NT2/D1 (cell line): ENCODE measurements around the gene ESAM.
A peak's percentile ranks its signal among the peaks of the same experiment; 100 is the strongest.

ENCODE experiments used
- DNase-seq: peaks from one replicate; pipeline ENCODE4 v3.0.0-alpha.2; 2011; ENCODE audit warnings: low read depth, low spot score
- H3K27me3 ChIP-seq: 2 replicates; pipeline ENCODE4 v1.6.0; 2011; ENCODE audit warnings: mild to moderate bottlenecking; ENCODE audit not compliant: insufficient read length, insufficient read depth
- H3K36me3 ChIP-seq: 2 replicates; pipeline ENCODE4 v1.6.1; 2011; ENCODE audit warnings: mild to moderate bottlenecking, low read length, mixed read lengths; ENCODE audit not compliant: insufficient read depth, insufficient read length
- H3K4me1 ChIP-seq: 2 replicates; pipeline ENCODE4 v1.5.1; 2011; ENCODE audit not compliant: insufficient read depth, insufficient read length
- H3K4me3 ChIP-seq: 2 replicates; pipeline ENCODE4 v1.5.1; 2011; ENCODE audit warnings: low read depth; ENCODE audit not compliant: insufficient read length
- H3K9ac ChIP-seq: 2 replicates; pipeline ENCODE4 v1.6.0; 2011; ENCODE audit warnings: low read depth; ENCODE audit not compliant: insufficient read length
- H3K9me3 ChIP-seq: 2 replicates; pipeline ENCODE4 v1.5.1; 2011; ENCODE audit warnings: mild to moderate bottlenecking, low read length; ENCODE audit not compliant: insufficient read depth
- SUZ12 ChIP-seq: IDR thresholded peaks from 2 replicates; pipeline ENCODE4 v1.6.1; 2011; ENCODE audit not compliant: insufficient read length, insufficient read depth; ENCODE audit errors: extremely low read depth
- YY1 ChIP-seq: IDR thresholded peaks from 2 replicates; pipeline ENCODE4 v1.6.1; 2011; ENCODE audit not compliant: insufficient read length, insufficient read depth
- ZNF274 ChIP-seq: IDR thresholded peaks from 2 replicates; pipeline ENCODE4 v1.6.1; 2011; ENCODE audit warnings: mild to moderate bottlenecking, low read depth, low read length

Gene ESAM

GRCh38 chr11:124724979-124725718 is 36.9 kb downstream of the ESAM start:
- no peak overlapping the region for H3K9ac ChIP-seq
- H3K36me3 ChIP-seq, result no peaks in the 10 kb centered on the region
- H3K9me3 ChIP-seq, result no peaks in the 10 kb centered on the region
- peaks cover 10% of the 10 kb centered on the region for H3K4me1 ChIP-seq
- peaks cover 47% of the 10 kb centered on the region for H3K27me3 ChIP-seq
- TF ChIP-seq ZNF274 (no peak), YY1 (no peak), SUZ12 (no peak)
- DNase-seq, result no peak
- no peak overlapping the region for H3K4me3 ChIP-seq

GRCh38 chr11:124722176-124722575 is 39.9 kb downstream of the ESAM start:
- Histone ChIP-seq H3K27me3 (peaks cover 76% of the 10 kb centered on the region), H3K4me3 (no peak overlapping the region), H3K9ac (no peak overlapping the region), H3K4me1 (peaks cover 10% of the 10 kb centered on the region), H3K36me3 (no peaks in the 10 kb centered on the region), H3K9me3 (no peaks in the 10 kb centered on the region)
- no peak for TF ChIP-seq YY1
- TF ChIP-seq ZNF274, result no peak
- no peak for TF ChIP-seq SUZ12
- DNase-seq, result no peak

DNA sequence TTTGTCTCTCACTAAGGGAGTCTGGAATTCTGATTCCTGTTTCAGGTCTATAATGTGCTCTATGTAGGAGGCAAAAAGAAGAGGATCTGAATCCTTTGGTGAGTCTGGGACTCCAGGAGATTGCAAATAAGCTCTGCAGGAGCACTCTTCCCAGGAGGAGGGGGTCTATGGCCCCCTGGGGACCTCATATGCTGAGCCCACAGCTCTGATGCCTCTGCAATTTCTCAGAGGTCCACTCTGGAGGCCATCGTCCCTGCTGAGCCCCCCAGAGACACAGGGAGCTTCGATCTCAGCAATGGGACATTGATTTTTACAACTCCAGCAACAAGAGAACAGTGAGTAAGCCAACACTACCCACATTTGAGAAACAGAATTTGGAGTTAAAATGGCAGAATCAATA is 42.6 kb downstream of the ESAM start:
- TF ChIP-seq YY1 (no peak), SUZ12 (no peak), ZNF274 (no peak)
- H3K4me3 ChIP-seq, result no peak overlapping the region
- peaks cover 97% of the 10 kb centered on the region for H3K27me3 ChIP-seq
- H3K9me3 ChIP-seq, result no peaks in the 10 kb centered on the region
- peaks cover 4% of the 10 kb centered on the region for H3K4me1 ChIP-seq
- no peak overlapping the region for H3K9ac ChIP-seq
- no peaks in the 10 kb centered on the region for H3K36me3 ChIP-seq
- DNase-seq, result no peak

GRCh38 chr11:124718801-124719200 is 43.3 kb downstream of the ESAM start:
- DNase-seq, result no peak
- Histone ChIP-seq H3K9ac (no peak overlapping the region), H3K4me1 (peaks cover 4% of the 10 kb centered on the region), H3K4me3 (peak overlapping the region; percentile 35), H3K36me3 (no peaks in the 10 kb centered on the region), H3K9me3 (no peaks in the 10 kb centered on the region), H3K27me3 (peaks cover 97% of the 10 kb centered on the region)
- TF ChIP-seq ZNF274, result no peak
- TF ChIP-seq SUZ12, result no peak
- TF ChIP-seq YY1, result no peak

DNA sequence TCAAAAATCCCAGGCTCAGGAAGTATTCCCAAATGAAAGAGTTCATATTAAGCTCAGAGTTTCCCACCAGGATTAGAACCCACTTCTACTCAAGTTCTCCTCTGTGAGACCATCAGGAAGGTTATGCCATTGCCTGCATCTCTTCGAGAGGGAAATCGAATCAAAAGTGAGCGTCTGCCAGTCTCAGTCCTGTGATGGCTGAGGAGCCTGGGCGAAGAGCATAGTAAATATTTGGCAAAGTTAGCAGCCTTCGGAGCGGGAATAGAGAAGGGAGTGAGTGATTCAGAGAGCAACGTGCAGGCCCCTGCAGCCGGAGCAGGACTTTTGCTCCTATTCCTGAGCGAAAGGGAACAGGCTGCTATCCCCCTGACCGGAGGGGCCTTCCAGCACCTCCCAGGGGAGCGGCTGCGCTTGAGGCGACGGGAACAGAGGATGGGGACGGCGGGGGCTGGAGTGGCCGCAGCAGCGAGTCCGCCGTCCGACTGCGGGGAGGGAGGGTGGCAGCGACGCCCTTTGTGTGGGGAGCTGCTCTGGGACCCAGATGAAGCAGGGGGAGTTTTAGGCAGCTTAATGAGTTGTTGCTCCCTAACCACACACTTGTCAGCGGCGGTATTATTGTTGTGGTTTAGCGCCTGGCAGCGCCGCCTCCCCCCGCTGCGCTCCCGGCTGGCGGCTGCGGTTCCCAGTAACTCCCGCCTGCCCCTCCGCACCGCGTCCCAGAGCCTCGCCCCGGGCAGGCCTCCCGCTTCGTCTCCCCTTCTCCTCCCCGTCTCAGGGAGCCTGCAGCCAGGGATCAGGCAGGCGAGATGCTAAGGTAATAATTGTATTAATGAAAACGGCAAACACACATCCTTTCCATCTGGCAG is 44.1 kb downstream of the ESAM start:
- no peaks in the 10 kb centered on the region for H3K36me3 ChIP-seq
- H3K4me1 ChIP-seq, result peaks cover 4% of the 10 kb centered on the region
- peak overlapping the region; percentile 25 for H3K9ac ChIP-seq
- H3K9me3 ChIP-seq, result no peaks in the 10 kb centered on the region
- TF ChIP-seq YY1 (no peak), ZNF274 (no peak), SUZ12 (no peak)
- peak overlapping the region; percentile 35 for H3K4me3 ChIP-seq
- H3K27me3 ChIP-seq, result peaks cover 89% of the 10 kb centered on the region
- DNase-seq, result no peak

DNA sequence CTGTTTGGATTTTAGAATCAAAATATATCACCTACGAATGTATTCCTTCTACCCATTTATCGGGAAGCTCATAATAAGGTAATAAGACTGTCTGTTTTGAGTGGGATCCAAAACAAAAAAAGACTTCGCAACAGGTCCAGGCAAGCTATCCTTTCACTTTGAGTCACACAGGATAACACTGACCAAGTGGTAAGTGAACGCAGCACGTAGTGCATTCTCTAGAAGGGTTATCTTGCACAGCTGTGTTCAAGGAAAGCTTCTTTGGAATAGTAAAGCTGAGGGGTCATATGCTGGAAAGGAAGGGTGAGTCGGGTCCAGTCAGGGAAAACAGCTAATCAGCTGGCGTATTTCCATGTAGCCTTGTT is 44.7 kb downstream of the ESAM start:
- peaks cover 3% of the 10 kb centered on the region for H3K4me1 ChIP-seq
- H3K9me3 ChIP-seq, result no peaks in the 10 kb centered on the region
- no peak for DNase-seq
- H3K9ac ChIP-seq, result no peak overlapping the region
- H3K36me3 ChIP-seq, result no peaks in the 10 kb centered on the region
- TF ChIP-seq SUZ12 (no peak), ZNF274 (no peak), YY1 (no peak)
- H3K4me3 ChIP-seq, result peak overlapping the region; percentile 35
- H3K27me3 ChIP-seq, result peaks cover 83% of the 10 kb centered on the region

DNA sequence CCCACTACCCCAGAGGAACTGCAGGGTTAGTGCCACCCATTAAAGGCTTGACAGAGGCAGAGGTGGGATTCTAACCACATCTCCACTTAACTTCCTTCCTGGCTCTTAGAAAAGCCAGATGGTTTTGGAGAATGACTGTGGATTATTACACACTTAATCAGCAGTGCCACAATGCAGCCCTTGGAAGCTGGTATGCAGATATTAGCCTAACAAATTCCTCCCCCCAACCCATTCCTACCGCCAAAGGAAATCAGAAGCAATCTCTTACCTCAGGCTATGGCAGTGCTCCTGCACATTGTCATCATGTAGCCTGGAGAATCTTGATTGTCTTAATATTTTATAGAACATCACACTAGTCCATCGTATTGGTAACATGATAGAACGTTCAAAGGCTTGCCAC is 45.5 kb downstream of the ESAM start:
- DNase-seq, result no peak
- TF ChIP-seq ZNF274 (no peak), YY1 (no peak), SUZ12 (no peak)
- H3K9me3 ChIP-seq, result no peaks in the 10 kb centered on the region
- H3K9ac ChIP-seq, result no peak overlapping the region
- no peak overlapping the region for H3K4me3 ChIP-seq
- peaks cover 2% of the 10 kb centered on the region for H3K4me1 ChIP-seq
- H3K27me3 ChIP-seq, result peaks cover 75% of the 10 kb centered on the region
- H3K36me3 ChIP-seq, result no peaks in the 10 kb centered on the region
